OCI-LY7 (cell line): ENCODE results near the gene C4orf50. TPM values are rescaled to one million over a fixed set of nuclear protein-coding genes. Genes with fewer than 3 reads are reported as not detected.

Experiments
- BruUV-seq: library from RNA; stranded (reverse); fragments of 400-500 nt; replicated peaks from 2 replicates; lab custom pipeline; 2021; lab: Mats Ljungman, UMichigan
- CTCF ChIA-PET: fragments of 300-600 bp; sonication (Branson Sonifier 250); formaldehyde crosslinking; loops from one replicate; lab custom pipeline; 2022; ENCODE audit warnings: antibody characterized with exemption; ENCODE audit not compliant: unreplicated experiment; lab: Charles Lee
- POLR2A ChIA-PET: fragments of 300-600 bp; sonication (Branson Sonifier 250); formaldehyde crosslinking; loops from one replicate; lab custom pipeline; 2022; ENCODE audit warnings: antibody characterized with exemption; lab: Charles Lee
- DNase-seq: peaks from one replicate; pipeline ENCODE4 v3.0.0-alpha.2; 2015; ENCODE audit warnings: low spot score
- H2AFZ ChIP-seq: fragments of 200-600 bp; sonication (generic), shearing (Covaris generic); 2 replicates; pipeline ENCODE4 v1.6.1; 2014; ENCODE audit warnings: mild to moderate bottlenecking, antibody characterized with exemption, low read length, moderate library complexity
- H3K27ac ChIP-seq: fragments of 200-600 bp; sonication (generic); 2 replicates; pipeline ENCODE4 v1.5.1; 2014; ENCODE audit warnings: mixed run types, low read depth, mild to moderate bottlenecking, moderate library complexity, low read length, inconsistent platforms; ENCODE audit not compliant: poor library complexity, severe bottlenecking
- H3K36me3 ChIP-seq: fragments of 200-600 bp; sonication (generic); 2 replicates; pipeline ENCODE4 v1.6.1; 2014; ENCODE audit warnings: mild to moderate bottlenecking, antibody characterized with exemption, low read length, moderate library complexity, mixed read lengths; ENCODE audit not compliant: insufficient read depth
- H3K4me1 ChIP-seq: fragments of 200-600 bp; sonication (generic); 2 replicates; pipeline ENCODE4 v1.5.1; 2014; ENCODE audit warnings: mild to moderate bottlenecking, low read length; ENCODE audit not compliant: insufficient read depth, poor library complexity, severe bottlenecking
- H3K4me2 ChIP-seq: fragments of 200-600 bp; sonication (generic); 2 replicates; pipeline ENCODE4 v1.6.1; 2014; ENCODE audit warnings: mild to moderate bottlenecking, low read length
- H3K4me3 ChIP-seq: fragments of 200-600 bp; sonication (generic); 2 replicates; pipeline ENCODE4 v1.5.1; 2014; ENCODE audit warnings: mild to moderate bottlenecking, low read depth, low read length; ENCODE audit not compliant: poor library complexity, severe bottlenecking
- H3K79me2 ChIP-seq: fragments of 200-600 bp; sonication (generic); 2 replicates; pipeline ENCODE4 v1.6.1; 2016; ENCODE audit warnings: low read depth, mild to moderate bottlenecking, low read length, moderate library complexity, mixed read lengths; ENCODE audit not compliant: insufficient read depth
- H3K9me2 ChIP-seq: fragments of 200-600 bp; sonication (generic); 2 replicates; pipeline ENCODE4 v1.6.1; 2016; ENCODE audit warnings: mild to moderate bottlenecking, low read length, mixed read lengths; ENCODE audit not compliant: insufficient read depth
- H3K9me3 ChIP-seq: fragments of 200-600 bp; sonication (generic); 2 replicates; pipeline ENCODE4 v1.6.1; 2014; ENCODE audit warnings: mild to moderate bottlenecking, mixed run types, low read length, mixed read lengths
- H4K20me1 ChIP-seq: fragments of 200-600 bp; sonication (generic); 2 replicates; pipeline ENCODE4 v1.6.1; 2014; ENCODE audit warnings: mild to moderate bottlenecking, antibody characterized with exemption, low read length, moderate library complexity, mixed read lengths; ENCODE audit not compliant: insufficient read depth
- CTCF ChIP-seq: fragments of 200-600 bp; sonication (generic); conservative IDR thresholded peaks from 2 replicates; pipeline ENCODE4 v1.5.1; 2014; ENCODE audit warnings: mild to moderate bottlenecking, antibody characterized with exemption, low read length, moderate library complexity, mixed read lengths
- EZH2phosphoT487 ChIP-seq: fragments of 200-600 bp; sonication (generic); IDR thresholded peaks from 2 replicates; pipeline ENCODE4 v1.6.1; 2018; ENCODE audit warnings: low read depth, borderline replicate concordance, mild to moderate bottlenecking, mixed run types, antibody characterized with exemption, low read length, moderate library complexity, mixed read lengths
- intact Hi-C: fragments of 100-400 bp; cut with micrococcal nuclease; formaldehyde crosslinking; loops from one replicate; pipeline ENCODE4 v1.10.0; 2022; ENCODE audit not compliant: unreplicated experiment
- total RNA-seq, 2 experiments: library from RNA; depleted of rRNA in 1 of 2; stranded (reverse); fragments of >200 nt in 1 of 2; shearing (Covaris generic) in 1 of 2; gene quantifications; 2 replicates each; pipeline ENCODE4 v1.2.3, GENCODE V29; 2014 to 2022

C4orf50 gene
- total RNA-seq, 2 experiments from 2014 or later = 0.06 TPM; not detected in 1

DNA sequence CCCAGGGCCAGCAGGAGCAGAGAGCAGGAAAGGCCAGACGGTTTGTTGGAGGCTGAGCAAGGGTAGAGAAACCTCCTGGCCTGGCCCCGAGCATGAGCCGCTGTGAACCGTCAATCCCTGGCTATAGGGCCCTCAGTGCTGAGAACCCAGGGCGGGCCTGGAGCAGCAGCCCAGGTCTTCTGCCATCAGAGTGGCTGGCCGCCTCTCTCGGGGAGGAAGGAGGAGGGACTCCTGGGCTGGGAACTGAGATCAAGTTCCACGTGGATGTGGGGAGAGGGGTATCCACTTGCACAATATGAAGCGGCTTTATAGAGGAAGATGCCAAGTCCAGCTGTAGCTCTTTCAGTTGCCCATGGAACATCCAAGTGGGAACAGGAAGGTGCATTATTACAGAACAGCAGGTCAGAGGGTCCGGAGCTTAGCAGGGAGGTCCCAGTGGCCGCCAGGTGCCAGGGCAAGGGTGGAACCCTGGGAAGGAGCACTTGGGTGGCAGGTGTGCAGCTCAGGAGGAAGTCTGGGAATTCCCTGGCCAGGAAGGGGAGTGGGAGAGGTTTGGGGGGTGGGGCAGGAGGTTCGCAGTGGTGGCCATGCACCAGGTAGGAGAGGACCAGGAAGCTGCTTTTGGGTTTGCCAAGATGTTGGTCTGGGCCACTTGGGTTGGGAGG is 93.6 kb downstream of the C4orf50 start:
- intact Hi-C loops = no loop called here
- Histone ChIP-seq H3K36me3 (no peaks in the 10 kb centered on the region), H3K27ac (no peak overlapping the region), H3K4me2 (no peak overlapping the region), H2AFZ (no peak overlapping the region), H3K9me3 (no peaks in the 10 kb centered on the region), H3K4me1 (no peaks in the 10 kb centered on the region), H4K20me1 (no peaks in the 10 kb centered on the region), H3K79me2 (no peaks in the 10 kb centered on the region), H3K9me2 (no peaks in the 10 kb centered on the region), H3K4me3 (no peak overlapping the region)
- DNase-seq = no peak
- ChIA-PET CTCF (no interaction called here), POLR2A (interaction anchor here (0.6 kb wide), 1 partner anchor 1950 kb away, joined by 3 read pairs; no protein-coding TSS in a partner anchor)
- no TSS peak for BruUV-seq
- TF ChIP-seq CTCF (no peak), EZH2phosphoT487 (no peak)

- Histone ChIP-seq H3K4me3 (no peak overlapping the region), H3K4me1 (no peaks in the 10 kb centered on the region), H3K9me3 (no peaks in the 10 kb centered on the region), H3K36me3 (no peaks in the 10 kb centered on the region), H3K27ac (no peak overlapping the region), H3K79me2 (no peaks in the 10 kb centered on the region), H3K4me2 (no peak overlapping the region), H3K9me2 (no peaks in the 10 kb centered on the region), H2AFZ (no peak overlapping the region), H4K20me1 (no peaks in the 10 kb centered on the region)
- BruUV-seq = no TSS peak
- no peak for DNase-seq
- ChIA-PET POLR2A (no interaction called here), CTCF (no interaction called here)
- intact Hi-C loops = no loop called here
- TF ChIP-seq CTCF = no peak
- TF ChIP-seq EZH2phosphoT487 = no peak
Measured at GRCh38 chr4:5923376-5923775, 94.9 kb downstream of the C4orf50 start.

DNA sequence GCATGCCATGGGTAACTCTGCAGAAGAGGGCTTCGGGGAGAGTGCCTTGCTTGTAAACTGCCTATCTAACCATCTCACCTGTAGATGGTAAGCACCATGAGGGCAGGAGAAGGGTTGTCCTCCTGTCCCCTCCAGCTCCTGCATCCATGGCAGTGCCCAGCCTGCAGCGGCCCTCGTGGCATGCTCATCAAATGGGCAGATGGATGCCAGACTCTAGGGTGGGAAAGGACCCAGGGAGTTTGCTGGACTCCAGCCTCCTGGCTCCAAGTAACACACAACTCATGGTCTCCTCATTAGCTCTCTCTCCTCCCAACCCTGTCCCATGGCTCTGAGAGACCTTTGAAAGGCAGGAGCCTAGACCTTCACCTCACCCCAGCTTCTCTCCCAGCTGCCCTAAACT is 95.7 kb downstream of the C4orf50 start:
- Histone ChIP-seq H3K9me3 (no peaks in the 10 kb centered on the region), H3K4me1 (no peaks in the 10 kb centered on the region), H3K9me2 (no peaks in the 10 kb centered on the region), H3K79me2 (no peaks in the 10 kb centered on the region), H3K4me3 (no peak overlapping the region), H2AFZ (no peak overlapping the region), H4K20me1 (no peaks in the 10 kb centered on the region), H3K27ac (no peak overlapping the region), H3K4me2 (no peak overlapping the region), H3K36me3 (no peaks in the 10 kb centered on the region)
- DNase-seq = no peak
- TF ChIP-seq EZH2phosphoT487 (no peak), CTCF (no peak)
- POLR2A ChIA-PET = no interaction called here
- BruUV-seq = no TSS peak
- CTCF ChIA-PET = no interaction called here
- intact Hi-C loops = no loop called here
